ENCODE data around the gene SHOC2. TPM values are rescaled to one million over a fixed set of nuclear protein-coding genes. Genes with fewer than 3 reads are reported as not detected.

The SHOC2 gene
- total RNA-seq, 1 experiment from 2014 or later = 29.9 TPM

- CTCF ChIA-PET = no interaction called here
- TF ChIP-seq, protein P1, sequence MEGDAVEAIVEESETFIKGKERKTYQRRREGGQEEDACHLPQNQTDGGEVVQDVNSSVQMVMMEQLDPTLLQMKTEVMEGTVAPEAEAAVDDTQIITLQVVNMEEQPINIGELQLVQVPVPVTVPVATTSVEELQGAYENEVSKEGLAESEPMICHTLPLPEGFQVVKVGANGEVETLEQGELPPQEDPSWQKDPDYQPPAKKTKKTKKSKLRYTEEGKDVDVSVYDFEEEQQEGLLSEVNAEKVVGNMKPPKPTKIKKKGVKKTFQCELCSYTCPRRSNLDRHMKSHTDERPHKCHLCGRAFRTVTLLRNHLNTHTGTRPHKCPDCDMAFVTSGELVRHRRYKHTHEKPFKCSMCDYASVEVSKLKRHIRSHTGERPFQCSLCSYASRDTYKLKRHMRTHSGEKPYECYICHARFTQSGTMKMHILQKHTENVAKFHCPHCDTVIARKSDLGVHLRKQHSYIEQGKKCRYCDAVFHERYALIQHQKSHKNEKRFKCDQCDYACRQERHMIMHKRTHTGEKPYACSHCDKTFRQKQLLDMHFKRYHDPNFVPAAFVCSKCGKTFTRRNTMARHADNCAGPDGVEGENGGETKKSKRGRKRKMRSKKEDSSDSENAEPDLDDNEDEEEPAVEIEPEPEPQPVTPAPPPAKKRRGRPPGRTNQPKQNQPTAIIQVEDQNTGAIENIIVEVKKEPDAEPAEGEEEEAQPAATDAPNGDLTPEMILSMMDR (IDR thresholded peaks at IDR 0.05; ENCODE audit: unreplicated experiment) = no peak
- H3K36me3 Mint-ChIP-seq (ENCODE audit: insufficient read depth, unreplicated experiment) = no peaks in the 10 kb centered on the region
- BruUV-seq (replicated peaks) = no TSS peak
- intact Hi-C loops (cut with micrococcal nuclease; ENCODE audit: unreplicated experiment) = no loop called here
- H3K9me3 Mint-ChIP-seq (ENCODE audit: low read depth, unreplicated experiment) = peaks cover 10% of the 10 kb centered on the region
- no peaks in the 10 kb centered on the region for H3K4me1 Mint-ChIP-seq (ENCODE audit: low read depth, unreplicated experiment)
- H3K27ac Mint-ChIP-seq (ENCODE audit: unreplicated experiment) = no peak overlapping the region
- no peaks in the 10 kb centered on the region for H3K27me3 Mint-ChIP-seq (ENCODE audit: unreplicated experiment)
- DNase-seq = no peak
- no peak overlapping the region for H3K4me3 Mint-ChIP-seq (ENCODE audit: low read depth, unreplicated experiment)
These were observed 118.5 kb downstream of the SHOC2 start for GRCh38 chr10:111037858-111038257.

DNA sequence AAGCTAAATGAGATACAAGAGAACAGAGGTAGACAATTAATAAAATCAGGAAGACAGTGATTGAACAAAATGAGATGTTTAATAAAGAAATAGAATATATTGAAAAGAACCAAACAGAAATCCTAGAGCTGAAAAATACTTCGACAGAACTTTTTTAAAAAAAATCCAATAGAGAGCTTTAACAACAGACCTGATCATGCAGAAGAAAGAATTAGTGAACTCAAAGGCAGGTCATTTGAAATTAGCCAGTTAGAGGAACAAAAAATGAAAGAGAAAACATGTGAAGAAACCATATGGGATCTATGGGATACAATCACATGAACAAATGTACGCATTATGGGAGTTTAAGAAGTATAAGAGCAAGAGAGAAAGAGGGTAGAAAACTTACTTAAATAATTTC is 120.1 kb downstream of the SHOC2 start:
- no peak overlapping the region for H3K4me3 Mint-ChIP-seq (ENCODE audit: low read depth, unreplicated experiment)
- no peaks in the 10 kb centered on the region for H3K36me3 Mint-ChIP-seq (ENCODE audit: insufficient read depth, unreplicated experiment)
- H3K9me3 Mint-ChIP-seq (ENCODE audit: low read depth, unreplicated experiment) = peaks cover 13% of the 10 kb centered on the region
- no peaks in the 10 kb centered on the region for H3K4me1 Mint-ChIP-seq (ENCODE audit: low read depth, unreplicated experiment)
- no peak for DNase-seq
- no TSS peak for BruUV-seq (replicated peaks)
- CTCF ChIA-PET = no interaction called here
- no peak overlapping the region for H3K27ac Mint-ChIP-seq (ENCODE audit: unreplicated experiment)
- no peaks in the 10 kb centered on the region for H3K27me3 Mint-ChIP-seq (ENCODE audit: unreplicated experiment)
- TF ChIP-seq, protein P1 (IDR thresholded peaks at IDR 0.05; ENCODE audit: unreplicated experiment) = no peak
- intact Hi-C loops (cut with micrococcal nuclease; ENCODE audit: unreplicated experiment) = no loop called here

DNA sequence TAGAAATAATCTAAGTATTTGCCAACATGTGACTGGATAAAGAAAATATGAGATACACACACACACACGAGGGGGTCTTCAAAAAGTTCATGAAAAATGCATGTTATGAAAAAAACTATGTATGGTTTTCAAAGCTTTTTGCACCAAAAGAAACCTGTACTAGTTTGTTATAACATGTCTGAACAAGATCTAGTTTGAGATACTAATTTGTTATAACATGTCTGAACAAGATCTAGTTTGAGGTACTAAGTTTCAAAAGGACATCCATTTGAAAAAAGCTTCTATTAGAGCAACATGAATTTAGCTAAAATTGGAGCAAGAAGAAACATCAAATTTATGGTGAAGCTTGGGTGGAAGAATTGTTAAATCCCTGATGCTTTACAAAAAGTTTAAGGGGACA is 137.6 kb downstream of the SHOC2 start:
- Mint-ChIP-seq H3K27me3 (ENCODE audit: unreplicated experiment) (no peaks in the 10 kb centered on the region), H3K27ac (ENCODE audit: unreplicated experiment) (no peak overlapping the region), H3K4me3 (ENCODE audit: low read depth, unreplicated experiment) (no peak overlapping the region), H3K36me3 (ENCODE audit: insufficient read depth, unreplicated experiment) (no peaks in the 10 kb centered on the region), H3K4me1 (ENCODE audit: low read depth, unreplicated experiment) (peaks cover 5% of the 10 kb centered on the region), H3K9me3 (ENCODE audit: low read depth, unreplicated experiment) (peaks cover 2% of the 10 kb centered on the region)
- BruUV-seq (replicated peaks) = no TSS peak
- DNase-seq = no peak
- intact Hi-C loops (cut with micrococcal nuclease; ENCODE audit: unreplicated experiment) = no loop called here
- TF ChIP-seq, protein P1 (IDR thresholded peaks at IDR 0.05; ENCODE audit: unreplicated experiment) = no peak
- CTCF ChIA-PET = no interaction called here

Small RNA genes within 50 kb of the gene (microRNA-seq; reads per million reads assigned to microRNA genes)
- gene MIR548E = 3.2 reads per million

Other genes with a start within 250 kb of the SHOC2 start
- gene PDCD4, start 47.7 kb upstream of the SHOC2 start, total RNA-seq (2022) = 17.8 and 26.1 TPM in 2 replicates
- gene BBIP1, start 424 bp upstream of the SHOC2 start, total RNA-seq (2022) = 14.8 and 15.8 TPM in 2 replicates
- gene ADRA2A, start 157.4 kb downstream of the SHOC2 start, total RNA-seq (2022) = 5.4 and 6.7 TPM in 2 replicates

Measured in Calu3 (cell line).